Suprapubic skin (tissue), 4 donors: ENCODE results near the gene FXYD4. TPM values are rescaled to one million over a fixed set of nuclear protein-coding genes. Genes with fewer than 3 reads are reported as not detected.
"Not testable (repeated sequence)": the region's sequence is repeated elsewhere in the genome, so short reads cannot be mapped to it uniquely, and the experiment has no call there.

Experiments
- DNase-seq, 2 donors: peaks; one replicate each; pipeline ENCODE4 v3.0.0-alpha.2; 2019; ENCODE audit warnings: low spot score in 2 of 2
- H3K27ac ChIP-seq: fragments of 200-600 bp; sonication (generic); one replicate; pipeline ENCODE4 v1.5.1; 2019
- H3K27me3 ChIP-seq: fragments of 200-600 bp; sonication (generic); one replicate; pipeline ENCODE4 v1.5.1; 2019
- H3K36me3 ChIP-seq: fragments of 200-600 bp; sonication (generic); one replicate; pipeline ENCODE4 v1.5.1; 2019
- H3K4me1 ChIP-seq: fragments of 200-600 bp; sonication (generic); one replicate; pipeline ENCODE4 v1.5.1; 2019
- H3K4me3 ChIP-seq: fragments of 200-600 bp; sonication (generic); one replicate; pipeline ENCODE4 v1.5.1; 2019; ENCODE audit warnings: mild to moderate bottlenecking
- H3K9me3 ChIP-seq: fragments of 200-600 bp; sonication (generic); one replicate; pipeline ENCODE4 v1.5.1; 2019
- EP300 ChIP-seq: sonication (generic); formaldehyde crosslinking; IDR thresholded peaks from one replicate; pipeline ENCODE4 v1.6.1; 2017; ENCODE audit warnings: antibody characterized with exemption
- POLR2A ChIP-seq, 2 donors: fragments of 450-650 bp; IDR thresholded peaks; one replicate each; pipeline ENCODE4 v1.6.1; 2017; ENCODE audit warnings: antibody characterized with exemption in 2 of 2, mild to moderate bottlenecking in 2 of 2, moderate library complexity in 2 of 2
- POLR2AphosphoS5 ChIP-seq, 3 donors: sonication (generic); formaldehyde crosslinking; IDR thresholded peaks; one replicate each; pipeline ENCODE4 v1.6.1; 2017; ENCODE audit warnings: antibody characterized with exemption in 3 of 3
- WGBS: methylation state at CpG from one replicate; pipeline ENCODE4 v1.1.5; 2018; 5-methylcytosine and 5-hydroxymethylcytosine counted together
- total RNA-seq, 4 donors: library from RNA; depleted of rRNA; stranded (reverse); fragments of >200 nt; gene quantifications; one replicate each; pipeline ENCODE4 v1.1.0, GENCODE V29; 2016
- TF ChIP-seq, protein P1 (sequence below), 2 donors: fragments of 200-600 bp in 1 of 2; fragments of 450-650 bp in 1 of 2; sonication (generic) in 1 of 2; IDR thresholded peaks; one replicate each; pipeline ENCODE4 v1.5.1; 2016 to 2019; ENCODE audit warnings: antibody characterized with exemption in 2 of 2, mild to moderate bottlenecking in 1 of 2, moderate library complexity in 1 of 2

Gene FXYD4
- total RNA-seq, 4 donors from 2014 or later, result not detected

GRCh38 chr10:43417950-43418768 lies 46.7 kb downstream of the FXYD4 start:
- no peaks in the 10 kb centered on the region for H3K36me3 ChIP-seq
- WGBS, result 68% methylated on average over 14 of the region's 14 CpGs
- DNase-seq, result no peak
- H3K27ac ChIP-seq, result no peak overlapping the region
- peaks cover 14% of the 10 kb centered on the region for H3K4me1 ChIP-seq
- no peaks in the 10 kb centered on the region for H3K9me3 ChIP-seq
- TF ChIP-seq POLR2A (IDR thresholded peaks at IDR 0.05) (no peak), EP300 (no peak), POLR2AphosphoS5 (IDR thresholded peaks at IDR 0.05) (no peak)
- TF ChIP-seq, protein P1, sequence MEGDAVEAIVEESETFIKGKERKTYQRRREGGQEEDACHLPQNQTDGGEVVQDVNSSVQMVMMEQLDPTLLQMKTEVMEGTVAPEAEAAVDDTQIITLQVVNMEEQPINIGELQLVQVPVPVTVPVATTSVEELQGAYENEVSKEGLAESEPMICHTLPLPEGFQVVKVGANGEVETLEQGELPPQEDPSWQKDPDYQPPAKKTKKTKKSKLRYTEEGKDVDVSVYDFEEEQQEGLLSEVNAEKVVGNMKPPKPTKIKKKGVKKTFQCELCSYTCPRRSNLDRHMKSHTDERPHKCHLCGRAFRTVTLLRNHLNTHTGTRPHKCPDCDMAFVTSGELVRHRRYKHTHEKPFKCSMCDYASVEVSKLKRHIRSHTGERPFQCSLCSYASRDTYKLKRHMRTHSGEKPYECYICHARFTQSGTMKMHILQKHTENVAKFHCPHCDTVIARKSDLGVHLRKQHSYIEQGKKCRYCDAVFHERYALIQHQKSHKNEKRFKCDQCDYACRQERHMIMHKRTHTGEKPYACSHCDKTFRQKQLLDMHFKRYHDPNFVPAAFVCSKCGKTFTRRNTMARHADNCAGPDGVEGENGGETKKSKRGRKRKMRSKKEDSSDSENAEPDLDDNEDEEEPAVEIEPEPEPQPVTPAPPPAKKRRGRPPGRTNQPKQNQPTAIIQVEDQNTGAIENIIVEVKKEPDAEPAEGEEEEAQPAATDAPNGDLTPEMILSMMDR (IDR thresholded peaks at IDR 0.05), result no peak
- H3K4me3 ChIP-seq, result no peak overlapping the region
- no peaks in the 10 kb centered on the region for H3K27me3 ChIP-seq

DNA sequence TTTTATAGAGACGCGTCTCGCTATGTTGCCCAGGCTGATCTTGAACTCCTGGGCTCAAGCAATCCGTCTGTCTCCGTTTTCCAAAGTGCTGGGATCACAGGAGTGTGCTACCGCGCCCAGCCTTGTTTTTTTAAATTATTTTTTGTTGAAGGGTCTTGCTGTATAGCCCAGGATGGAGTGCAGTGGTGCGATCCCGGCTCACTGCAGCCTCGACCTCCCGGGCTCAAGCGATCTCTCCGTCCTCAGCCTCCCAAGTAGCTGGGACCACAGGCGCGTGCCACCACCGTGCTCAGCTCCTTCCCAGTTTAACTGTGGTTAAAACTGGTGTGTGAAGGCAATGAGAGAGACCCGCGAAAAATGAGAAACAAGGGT lies 48.5 kb downstream of the FXYD4 start:
- H3K27me3 ChIP-seq, result no peaks in the 10 kb centered on the region
- peaks cover 14% of the 10 kb centered on the region for H3K4me1 ChIP-seq
- TF ChIP-seq POLR2A (IDR thresholded peaks at IDR 0.05), result no peak
- TF ChIP-seq, protein P1 (IDR thresholded peaks at IDR 0.05), result no peak
- TF ChIP-seq EP300, result no peak
- TF ChIP-seq POLR2AphosphoS5 (IDR thresholded peaks at IDR 0.05), result no peak
- H3K4me3 ChIP-seq, result peak overlapping the region; percentile 67
- WGBS, result 57% methylated on average over 18 of the region's 18 CpGs
- peak overlapping the region; percentile 95 for H3K27ac ChIP-seq
- no peaks in the 10 kb centered on the region for H3K9me3 ChIP-seq
- no peaks in the 10 kb centered on the region for H3K36me3 ChIP-seq
- no peak for DNase-seq

- Histone ChIP-seq H3K4me3 (peak overlapping the region; percentile 67), H3K36me3 (no peaks in the 10 kb centered on the region), H3K4me1 (peaks cover 14% of the 10 kb centered on the region), H3K27me3 (no peaks in the 10 kb centered on the region), H3K9me3 (no peaks in the 10 kb centered on the region), H3K27ac (peak overlapping the region; percentile 95)
- WGBS, result 0% methylated on average over 39 of the region's 63 CpGs
- TF ChIP-seq POLR2AphosphoS5 (IDR thresholded peaks at IDR 0.05) (peak in 2 of 3 donors; percentile 33 to 73), EP300 (peak; percentile 16), POLR2A (IDR thresholded peaks at IDR 0.05) (peak in 1 of 2 donors; percentile 51)
- TF ChIP-seq, protein P1 (IDR thresholded peaks at IDR 0.05), result no peak
- DNase-seq, result peak; percentile 92 to 93
Observed at GRCh38 chr10:43420369-43421200, 49.1 kb downstream of the FXYD4 start.

- Histone ChIP-seq H3K4me3 (peak overlapping the region; percentile 67), H3K27ac (peak overlapping the region; percentile 95), H3K27me3 (no peaks in the 10 kb centered on the region), H3K36me3 (no peaks in the 10 kb centered on the region), H3K9me3 (no peaks in the 10 kb centered on the region), H3K4me1 (peaks cover 14% of the 10 kb centered on the region)
- TF ChIP-seq EP300 (no peak), POLR2A (IDR thresholded peaks at IDR 0.05) (no peak), POLR2AphosphoS5 (IDR thresholded peaks at IDR 0.05) (no peak)
- TF ChIP-seq, protein P1 (IDR thresholded peaks at IDR 0.05), result no peak
- DNase-seq, result no peak
- WGBS, result 19% methylated on average over 4 of the region's 4 CpGs
Observed at GRCh38 chr10:43421201-43421507, 49.7 kb downstream of the FXYD4 start.

DNA sequence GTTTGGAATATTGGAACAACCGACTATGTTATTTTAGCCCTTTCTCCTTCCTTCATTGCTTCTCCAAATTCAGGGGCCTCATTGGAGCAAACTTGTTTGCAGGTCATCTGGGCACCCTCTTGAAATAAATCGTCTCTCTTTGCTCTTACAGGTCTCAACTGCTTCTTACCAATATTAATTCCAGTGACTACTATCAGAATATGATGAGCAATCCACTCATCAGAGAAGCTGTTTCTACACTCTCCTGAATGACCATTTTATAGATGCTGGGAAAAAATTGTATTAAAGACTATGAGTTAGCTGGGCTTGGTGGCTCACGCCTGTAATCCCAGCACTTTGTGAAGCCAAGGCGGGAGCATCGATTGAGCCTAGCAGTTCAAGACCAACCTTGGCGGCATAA lies 50.1 kb downstream of the FXYD4 start:
- WGBS, result 81% methylated on average over 6 of the region's 6 CpGs
- DNase-seq, result no peak
- TF ChIP-seq EP300 (no peak), POLR2AphosphoS5 (IDR thresholded peaks at IDR 0.05) (no peak), POLR2A (IDR thresholded peaks at IDR 0.05) (no peak)
- TF ChIP-seq, protein P1 (IDR thresholded peaks at IDR 0.05), result no peak
- H3K27me3 ChIP-seq, result no peaks in the 10 kb centered on the region
- H3K36me3 ChIP-seq, result no peaks in the 10 kb centered on the region
- no peak overlapping the region for H3K4me3 ChIP-seq
- H3K9me3 ChIP-seq, result no peaks in the 10 kb centered on the region
- H3K4me1 ChIP-seq, result peaks cover 14% of the 10 kb centered on the region
- peak overlapping the region; percentile 95 for H3K27ac ChIP-seq

GRCh38 chr10:43421944-43422343 lies 50.5 kb downstream of the FXYD4 start:
- not testable (repeated sequence) for H3K4me3 ChIP-seq, H3K27me3 ChIP-seq, H3K36me3 ChIP-seq, DNase-seq, H3K9me3 ChIP-seq
- Histone ChIP-seq H3K4me1 (peaks cover 14% of the 10 kb centered on the region), H3K27ac (peak overlapping the region; percentile 95)
- WGBS, result 91% methylated on average over 4 of the region's 4 CpGs
